K562 (cell line): ENCODE measurements around the gene MT1M.

Experiments used
- CTCF ChIP-seq, 3 experiments: IDR thresholded peaks in 2 of 3; conservative IDR thresholded peaks in 1 of 3; 2 replicates each; pipeline ENCODE4 v1.5.1; 2011 to 2012; ENCODE audit warnings: low read length in 3 of 3, mild to moderate bottlenecking in 3 of 3, control low read depth in 2 of 3, improper control_type of control experiment in 1 of 3, inconsistent platforms in 1 of 3, low read depth in 1 of 3, mixed read lengths in 1 of 3, moderate library complexity in 1 of 3; ENCODE audit not compliant: insufficient read depth in 2 of 3
- LEF1 ChIP-seq: fragments of 450-650 bp; IDR thresholded peaks from 2 replicates; pipeline ENCODE4 v1.6.1; 2016; ENCODE audit warnings: mild to moderate bottlenecking
- MCM5 ChIP-seq: fragments of 450-650 bp; IDR thresholded peaks from 2 replicates; pipeline ENCODE4 v1.6.1; 2016; ENCODE audit warnings: low read depth
- MEF2D ChIP-seq: conservative IDR thresholded peaks from 2 replicates; pipeline ENCODE4 v1.6.1; 2016; ENCODE audit warnings: low read depth, missing genetic modification characterization, missing compliant biosample characterization
- MYNN ChIP-seq, 2 experiments: sonication (generic); formaldehyde crosslinking in 1 of 2; IDR thresholded peaks; 2 replicates each; pipeline versions ENCODE4 v1.5.0 to v1.6.1; 2016 to 2020; ENCODE audit warnings: antibody characterized with exemption in 1 of 2, missing genetic modification reagents in 1 of 2
- TBP ChIP-seq: optimal IDR thresholded peaks from 2 replicates; pipeline ENCODE3; 2011; ENCODE audit warnings: low read depth, low read length, improper control_type of control experiment
- TRIM24 ChIP-seq, 2 experiments: fragments of 450-650 bp; IDR thresholded peaks; 2 replicates each; pipeline ENCODE4 v1.6.1; 2016
- ZFX ChIP-seq: sonication (generic); formaldehyde crosslinking; IDR thresholded peaks from 2 replicates; pipeline ENCODE4 v1.8.0; 2022; ENCODE audit warnings: mild to moderate bottlenecking, missing genetic modification reagents, moderate library complexity
- TF ChIP-seq, protein P1 (sequence below), 2 experiments: fragments of 450-650 bp; conservative IDR thresholded peaks; 2 replicates each; pipeline ENCODE4 v1.6.1; 2017; ENCODE audit warnings: mild to moderate bottlenecking in 2 of 2, moderate library complexity in 2 of 2
- TF ChIP-seq, protein P2 (sequence below), 2 experiments: fragments of 450-650 bp; formaldehyde crosslinking in 1 of 2; IDR thresholded peaks; 2 replicates each; pipeline versions ENCODE4 v1.4.0 to v1.6.1; 2014 to 2020; ENCODE audit warnings: mild to moderate bottlenecking in 2 of 2, borderline replicate concordance in 1 of 2, low read depth in 1 of 2
- TF ChIP-seq, protein P3 (sequence below): sonication (generic); formaldehyde crosslinking; IDR thresholded peaks from 2 replicates; pipeline ENCODE4 v1.8.0; 2022; ENCODE audit warnings: missing genetic modification reagents, mild to moderate bottlenecking, borderline replicate concordance

DNA sequence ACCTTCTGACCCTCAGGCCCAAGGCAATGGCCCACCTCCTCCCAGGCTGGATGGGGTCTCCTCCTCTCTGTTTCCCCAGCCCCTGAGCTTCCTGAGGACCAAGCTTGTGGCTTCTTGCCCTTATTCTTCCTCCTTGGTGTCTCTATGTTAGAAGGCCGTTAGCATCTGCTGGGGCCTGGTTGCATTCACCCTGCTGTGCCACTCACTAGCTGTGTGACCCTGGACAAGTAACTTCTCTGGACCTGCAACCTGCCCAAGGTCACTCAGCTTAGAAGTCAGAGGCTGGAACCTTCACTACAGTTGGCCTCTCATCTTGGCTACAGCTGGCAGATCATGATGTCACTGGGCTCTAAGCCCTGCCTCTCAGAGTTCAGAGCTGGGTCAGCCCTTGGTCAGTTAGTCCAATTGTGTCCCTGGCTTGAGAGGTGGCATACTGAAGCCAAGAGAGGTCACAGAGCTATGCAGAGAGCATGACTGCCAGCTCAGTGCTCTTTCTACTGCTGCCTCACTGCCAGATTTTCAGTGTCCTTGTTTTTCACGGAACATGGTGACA, 21.1 kb upstream of the MT1M start:
- no peak for TF ChIP-seq MCM5
- no peak for TF ChIP-seq MEF2D (tag)
- TF ChIP-seq, protein P1, sequence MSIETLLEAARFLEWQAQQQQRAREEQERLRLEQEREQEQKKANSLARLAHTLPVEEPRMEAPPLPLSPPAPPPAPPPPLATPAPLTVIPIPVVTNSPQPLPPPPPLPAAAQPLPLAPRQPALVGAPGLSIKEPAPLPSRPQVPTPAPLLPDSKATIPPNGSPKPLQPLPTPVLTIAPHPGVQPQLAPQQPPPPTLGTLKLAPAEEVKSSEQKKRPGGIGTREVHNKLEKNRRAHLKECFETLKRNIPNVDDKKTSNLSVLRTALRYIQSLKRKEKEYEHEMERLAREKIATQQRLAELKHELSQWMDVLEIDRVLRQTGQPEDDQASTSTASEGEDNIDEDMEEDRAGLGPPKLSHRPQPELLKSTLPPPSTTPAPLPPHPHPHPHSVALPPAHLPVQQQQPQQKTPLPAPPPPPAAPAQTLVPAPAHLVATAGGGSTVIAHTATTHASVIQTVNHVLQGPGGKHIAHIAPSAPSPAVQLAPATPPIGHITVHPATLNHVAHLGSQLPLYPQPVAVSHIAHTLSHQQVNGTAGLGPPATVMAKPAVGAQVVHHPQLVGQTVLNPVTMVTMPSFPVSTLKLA (conservative IDR thresholded peaks at IDR 0.05): no peak
- no peak for TF ChIP-seq TRIM24 (IDR thresholded peaks at IDR 0.05)
- no peak for TF ChIP-seq LEF1
- no peak for TF ChIP-seq ZFX (CRISPR knock-in tag)
- TF ChIP-seq CTCF (IDR thresholded peaks at IDR 0.05 in 2 of 3, conservative IDR thresholded peaks at IDR 0.05 in 1 of 3; ENCODE audit: insufficient read depth in 2 of 3, low read depth in 1 of 3, low read length in 3 of 3): no peak
- TF ChIP-seq MYNN (IDR thresholded peaks at IDR 0.05): no peak
- TF ChIP-seq MYNN (CRISPR knock-in tag; IDR thresholded peaks at IDR 0.05): no peak
- no peak for TF ChIP-seq TBP
- TF ChIP-seq, protein P2, sequence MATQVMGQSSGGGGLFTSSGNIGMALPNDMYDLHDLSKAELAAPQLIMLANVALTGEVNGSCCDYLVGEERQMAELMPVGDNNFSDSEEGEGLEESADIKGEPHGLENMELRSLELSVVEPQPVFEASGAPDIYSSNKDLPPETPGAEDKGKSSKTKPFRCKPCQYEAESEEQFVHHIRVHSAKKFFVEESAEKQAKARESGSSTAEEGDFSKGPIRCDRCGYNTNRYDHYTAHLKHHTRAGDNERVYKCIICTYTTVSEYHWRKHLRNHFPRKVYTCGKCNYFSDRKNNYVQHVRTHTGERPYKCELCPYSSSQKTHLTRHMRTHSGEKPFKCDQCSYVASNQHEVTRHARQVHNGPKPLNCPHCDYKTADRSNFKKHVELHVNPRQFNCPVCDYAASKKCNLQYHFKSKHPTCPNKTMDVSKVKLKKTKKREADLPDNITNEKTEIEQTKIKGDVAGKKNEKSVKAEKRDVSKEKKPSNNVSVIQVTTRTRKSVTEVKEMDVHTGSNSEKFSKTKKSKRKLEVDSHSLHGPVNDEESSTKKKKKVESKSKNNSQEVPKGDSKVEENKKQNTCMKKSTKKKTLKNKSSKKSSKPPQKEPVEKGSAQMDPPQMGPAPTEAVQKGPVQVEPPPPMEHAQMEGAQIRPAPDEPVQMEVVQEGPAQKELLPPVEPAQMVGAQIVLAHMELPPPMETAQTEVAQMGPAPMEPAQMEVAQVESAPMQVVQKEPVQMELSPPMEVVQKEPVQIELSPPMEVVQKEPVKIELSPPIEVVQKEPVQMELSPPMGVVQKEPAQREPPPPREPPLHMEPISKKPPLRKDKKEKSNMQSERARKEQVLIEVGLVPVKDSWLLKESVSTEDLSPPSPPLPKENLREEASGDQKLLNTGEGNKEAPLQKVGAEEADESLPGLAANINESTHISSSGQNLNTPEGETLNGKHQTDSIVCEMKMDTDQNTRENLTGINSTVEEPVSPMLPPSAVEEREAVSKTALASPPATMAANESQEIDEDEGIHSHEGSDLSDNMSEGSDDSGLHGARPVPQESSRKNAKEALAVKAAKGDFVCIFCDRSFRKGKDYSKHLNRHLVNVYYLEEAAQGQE (IDR thresholded peaks at IDR 0.05; ENCODE audit: borderline replicate concordance): no peak
- TF ChIP-seq, protein P2 (CRISPR knock-in tag; IDR thresholded peaks at IDR 0.05; ENCODE audit: low read depth): no peak
- TF ChIP-seq, protein P3, sequence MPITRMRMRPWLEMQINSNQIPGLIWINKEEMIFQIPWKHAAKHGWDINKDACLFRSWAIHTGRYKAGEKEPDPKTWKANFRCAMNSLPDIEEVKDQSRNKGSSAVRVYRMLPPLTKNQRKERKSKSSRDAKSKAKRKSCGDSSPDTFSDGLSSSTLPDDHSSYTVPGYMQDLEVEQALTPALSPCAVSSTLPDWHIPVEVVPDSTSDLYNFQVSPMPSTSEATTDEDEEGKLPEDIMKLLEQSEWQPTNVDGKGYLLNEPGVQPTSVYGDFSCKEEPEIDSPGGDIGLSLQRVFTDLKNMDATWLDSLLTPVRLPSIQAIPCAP (CRISPR knock-in tag): no peak
